ENCODE data around the gene INCENP.
A peak's percentile ranks its signal among the peaks of the same experiment; 100 is the strongest.

INCENP gene

GRCh38 chr11:62124186-62125113, 639 bp downstream of the INCENP start:
- peak overlapping the region; percentile 94 to 98 for H3K4me3 ChIP-seq (replicated peaks in 1 of 2; ENCODE audit: low read depth in 2 of 2, low read length in 2 of 2)
- DNase-seq (ENCODE audit: low read depth in 2 of 2): peak; percentile 32 to 52
- TF ChIP-seq, protein P1, sequence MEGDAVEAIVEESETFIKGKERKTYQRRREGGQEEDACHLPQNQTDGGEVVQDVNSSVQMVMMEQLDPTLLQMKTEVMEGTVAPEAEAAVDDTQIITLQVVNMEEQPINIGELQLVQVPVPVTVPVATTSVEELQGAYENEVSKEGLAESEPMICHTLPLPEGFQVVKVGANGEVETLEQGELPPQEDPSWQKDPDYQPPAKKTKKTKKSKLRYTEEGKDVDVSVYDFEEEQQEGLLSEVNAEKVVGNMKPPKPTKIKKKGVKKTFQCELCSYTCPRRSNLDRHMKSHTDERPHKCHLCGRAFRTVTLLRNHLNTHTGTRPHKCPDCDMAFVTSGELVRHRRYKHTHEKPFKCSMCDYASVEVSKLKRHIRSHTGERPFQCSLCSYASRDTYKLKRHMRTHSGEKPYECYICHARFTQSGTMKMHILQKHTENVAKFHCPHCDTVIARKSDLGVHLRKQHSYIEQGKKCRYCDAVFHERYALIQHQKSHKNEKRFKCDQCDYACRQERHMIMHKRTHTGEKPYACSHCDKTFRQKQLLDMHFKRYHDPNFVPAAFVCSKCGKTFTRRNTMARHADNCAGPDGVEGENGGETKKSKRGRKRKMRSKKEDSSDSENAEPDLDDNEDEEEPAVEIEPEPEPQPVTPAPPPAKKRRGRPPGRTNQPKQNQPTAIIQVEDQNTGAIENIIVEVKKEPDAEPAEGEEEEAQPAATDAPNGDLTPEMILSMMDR (IDR thresholded peaks at IDR 0.05; ENCODE audit: low read depth, low read length): no peak

- no peak for DNase-seq (ENCODE audit: low read depth in 2 of 2)
- H3K4me3 ChIP-seq (replicated peaks in 1 of 2; ENCODE audit: low read depth in 2 of 2, low read length in 2 of 2): peak overlapping the region in 1 of 2 donors; percentile 98
- TF ChIP-seq, protein P1 (IDR thresholded peaks at IDR 0.05; ENCODE audit: low read depth, low read length): no peak
These were observed 1.5 kb downstream of the INCENP start for GRCh38 chr11:62125316-62125715.

DNA sequence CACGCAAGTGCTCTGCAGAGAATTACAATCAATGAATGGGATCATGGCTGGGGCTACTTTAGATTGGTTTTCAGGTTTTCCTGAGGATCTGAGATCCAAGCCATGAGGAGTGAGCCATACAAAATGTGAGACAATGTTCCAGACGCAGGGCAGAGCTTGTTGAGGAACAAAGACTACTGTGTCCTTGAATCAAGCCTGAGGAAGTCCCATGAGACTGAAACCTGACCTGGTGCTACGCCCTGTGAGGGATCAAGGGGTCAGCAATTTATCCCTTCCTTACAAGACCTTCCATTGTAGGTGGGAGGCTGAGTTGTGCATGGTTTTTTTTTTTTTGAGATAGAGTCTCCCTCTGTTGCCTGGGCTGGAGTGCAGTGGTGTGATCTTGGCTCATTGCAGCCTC, 2.1 kb downstream of the INCENP start:
- H3K4me3 ChIP-seq (replicated peaks in 1 of 2; ENCODE audit: low read depth in 2 of 2, low read length in 2 of 2): no peak overlapping the region
- DNase-seq (ENCODE audit: low read depth in 2 of 2): no peak
- TF ChIP-seq, protein P1 (IDR thresholded peaks at IDR 0.05; ENCODE audit: low read depth, low read length): no peak

- TF ChIP-seq, protein P1 (IDR thresholded peaks at IDR 0.05; ENCODE audit: low read depth, low read length): no peak
- H3K4me3 ChIP-seq (replicated peaks in 1 of 2; ENCODE audit: low read depth in 2 of 2, low read length in 2 of 2): no peak overlapping the region
These were observed 3.6 kb downstream of the INCENP start for GRCh38 chr11:62127426-62127825.

GRCh38 chr11:62127941-62128770, 4.3 kb downstream of the INCENP start:
- no peak for DNase-seq (ENCODE audit: low read depth in 2 of 2)
- no peak overlapping the region for H3K4me3 ChIP-seq (replicated peaks in 1 of 2; ENCODE audit: low read depth in 2 of 2, low read length in 2 of 2)
- TF ChIP-seq, protein P1 (IDR thresholded peaks at IDR 0.05; ENCODE audit: low read depth, low read length): no peak

More at GRCh38 chr11:62127426-62127825, 3.6 kb downstream of the INCENP start:
- no peak for DNase-seq (ENCODE audit: low read depth in 2 of 2)

DNA sequence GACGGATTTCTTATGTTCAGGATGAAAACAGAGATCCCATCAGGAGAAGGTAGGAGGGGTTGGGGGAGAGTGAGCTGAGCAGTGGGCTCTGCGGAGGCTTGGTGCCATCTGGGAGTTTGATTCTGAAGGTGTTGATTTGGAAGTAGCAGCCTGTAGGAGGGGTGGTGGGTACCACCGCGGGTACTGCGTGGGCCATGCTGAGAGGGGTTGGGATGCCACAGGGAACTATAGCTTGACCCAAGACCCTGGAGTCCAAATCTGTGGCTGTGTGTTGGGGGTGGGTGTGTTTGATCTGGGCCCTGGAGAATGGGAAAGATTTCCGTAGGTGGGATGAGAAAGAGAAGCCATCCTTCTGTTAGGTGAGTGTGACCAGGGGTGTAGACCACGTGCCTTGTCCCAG, 5.0 kb downstream of the INCENP start:
- TF ChIP-seq, protein P1 (IDR thresholded peaks at IDR 0.05; ENCODE audit: low read depth, low read length): no peak
- DNase-seq (ENCODE audit: low read depth in 2 of 2): no peak
- no peak overlapping the region for H3K4me3 ChIP-seq (replicated peaks in 1 of 2; ENCODE audit: low read depth in 2 of 2, low read length in 2 of 2)
